Activated CD4-positive, alpha-beta T cell treated with anti-CD3 and anti-CD28 coated beads, Interleukin-2, amount 50 U/mL, for 24 hours (primary cell): Measurements from ENCODE around the gene PROM2.

Experiments used
- DNase-seq, 2 donors: peaks; one replicate each; pipeline ENCODE4 v3.0.0-alpha.2; 2020; ENCODE audit warnings: low read depth in 1 of 2, low spot score in 1 of 2

PROM2 gene

DNA sequence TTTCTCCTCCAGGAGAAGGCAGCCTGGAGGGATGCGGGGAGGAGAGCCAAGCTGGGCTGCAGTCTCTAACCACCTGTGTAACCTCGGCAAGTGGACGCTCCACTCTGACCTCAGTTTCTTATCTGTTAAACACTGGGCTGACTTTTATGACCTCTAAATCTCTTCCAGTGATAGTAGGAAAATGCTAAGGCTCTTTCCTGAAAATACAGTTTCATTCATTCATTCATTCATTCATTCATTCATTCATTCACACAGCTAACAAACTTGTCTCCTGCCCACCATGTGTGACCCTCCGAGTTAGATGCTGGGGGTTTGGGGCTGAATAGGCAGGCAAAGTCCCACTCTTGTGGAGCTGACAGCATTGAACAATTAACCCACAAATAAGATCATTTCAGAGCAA, 9.3 kb downstream of the PROM2 start:
- no peak for DNase-seq

DNA sequence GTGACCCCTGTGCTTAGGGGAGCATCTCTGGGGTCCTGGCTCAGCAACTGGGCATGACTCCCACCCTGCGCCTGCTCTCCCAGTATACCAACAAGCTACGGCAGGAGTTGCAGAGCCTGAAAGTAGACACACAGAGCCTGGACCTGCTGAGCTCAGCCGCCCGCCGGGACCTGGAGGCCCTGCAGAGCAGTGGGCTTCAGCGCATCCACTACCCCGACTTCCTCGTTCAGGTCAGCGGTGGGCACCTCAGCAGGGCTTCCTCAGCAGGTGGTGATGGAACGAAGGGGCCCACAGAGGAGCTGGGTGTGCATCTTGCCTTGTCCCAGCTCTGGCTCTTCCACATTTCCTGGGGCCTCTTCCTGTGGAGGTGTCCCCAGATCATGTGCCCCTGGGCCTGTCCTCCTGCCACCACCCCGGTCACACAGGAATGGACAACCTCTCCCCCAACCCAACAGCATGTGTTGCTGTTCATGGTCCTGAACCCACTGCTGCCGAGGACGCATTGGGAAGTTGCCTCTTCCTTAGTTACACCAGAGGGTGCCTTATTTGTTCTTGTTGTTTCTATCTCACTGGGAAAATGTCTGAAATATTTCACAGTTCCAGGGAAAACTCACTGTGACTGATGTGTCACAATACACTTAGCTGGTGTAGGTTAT, 10.8 kb downstream of the PROM2 start:
- DNase-seq: no peak

DNA sequence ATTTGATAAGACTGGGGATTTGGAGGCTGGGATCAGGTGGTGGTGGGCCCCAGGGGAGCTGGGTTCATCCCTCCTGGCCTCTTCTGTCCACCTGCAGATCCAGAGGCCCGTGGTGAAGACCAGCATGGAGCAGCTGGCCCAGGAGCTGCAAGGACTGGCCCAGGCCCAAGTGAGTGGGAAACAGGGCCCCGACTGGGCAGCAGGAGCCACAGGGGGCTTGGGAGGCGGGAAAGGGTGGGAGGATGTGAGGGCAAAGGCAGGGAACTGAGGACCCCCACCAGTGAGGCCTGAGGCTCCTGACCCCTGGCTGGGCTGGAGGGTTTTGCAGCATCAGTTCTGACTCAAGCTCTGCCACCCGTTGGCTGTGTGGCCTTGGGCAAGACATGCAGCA, 11.3 kb downstream of the PROM2 start:
- DNase-seq: no peak

DNA sequence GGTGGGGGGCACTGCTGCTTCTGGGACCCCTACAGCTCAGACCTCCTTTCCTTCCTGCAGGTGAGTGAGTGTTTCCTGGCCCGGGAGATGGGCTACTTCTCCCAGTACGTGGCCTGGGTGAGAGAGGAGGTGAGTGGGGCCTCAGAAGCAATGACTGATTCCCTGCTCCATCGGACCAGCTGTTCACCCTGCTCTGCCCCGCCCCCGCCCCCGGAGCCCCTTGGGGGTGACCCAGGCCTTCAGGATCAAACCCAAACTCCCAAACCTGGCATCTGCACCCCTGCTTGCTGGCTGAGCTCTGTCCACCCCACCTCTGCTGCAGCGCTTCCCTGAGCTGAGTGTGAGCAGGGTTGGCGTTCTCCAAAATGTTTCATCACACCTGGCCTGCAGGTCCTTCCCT, 13.1 kb downstream of the PROM2 start:
- no peak for DNase-seq

DNA sequence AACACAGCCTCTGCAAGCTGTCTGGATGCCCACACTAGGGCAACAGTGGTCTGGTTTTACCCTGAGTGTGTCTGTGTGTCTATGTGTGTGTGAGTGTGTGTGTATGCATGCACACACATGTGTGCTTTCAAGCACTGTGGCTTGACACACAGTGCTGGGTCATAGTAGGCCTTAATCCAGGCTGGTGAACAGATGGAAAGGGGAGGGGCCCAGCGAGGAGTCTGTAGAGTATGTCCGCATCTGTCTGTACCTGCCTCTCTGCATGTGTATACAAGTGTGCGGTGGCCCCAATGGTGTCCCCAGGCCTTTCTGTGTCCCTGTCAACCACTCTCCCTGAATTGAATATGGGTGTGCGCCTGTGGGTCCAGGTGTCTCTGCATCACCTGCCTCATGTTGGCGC, 13.6 kb downstream of the PROM2 start:
- no peak for DNase-seq

DNA sequence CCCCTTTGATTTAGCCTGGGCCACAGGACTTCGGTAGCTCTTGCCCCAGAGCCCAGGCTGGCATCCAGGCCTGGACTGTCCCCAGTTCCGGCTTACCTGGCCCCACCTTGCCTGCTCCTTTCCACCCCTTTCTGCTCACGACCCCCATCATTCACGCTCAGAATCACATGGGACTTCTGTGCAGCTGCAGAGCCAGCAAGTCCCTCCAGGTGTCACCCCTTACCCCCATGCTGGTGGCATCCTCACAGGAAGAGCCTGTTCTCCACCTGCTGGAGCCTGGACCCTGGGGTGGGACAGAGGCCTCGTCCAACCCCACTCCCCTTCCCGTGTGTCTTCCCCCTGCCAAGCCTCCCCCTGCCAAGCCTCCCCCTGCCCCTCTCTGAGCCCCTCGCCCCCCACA, 15.0 kb downstream of the PROM2 start:
- DNase-seq: no peak

DNA sequence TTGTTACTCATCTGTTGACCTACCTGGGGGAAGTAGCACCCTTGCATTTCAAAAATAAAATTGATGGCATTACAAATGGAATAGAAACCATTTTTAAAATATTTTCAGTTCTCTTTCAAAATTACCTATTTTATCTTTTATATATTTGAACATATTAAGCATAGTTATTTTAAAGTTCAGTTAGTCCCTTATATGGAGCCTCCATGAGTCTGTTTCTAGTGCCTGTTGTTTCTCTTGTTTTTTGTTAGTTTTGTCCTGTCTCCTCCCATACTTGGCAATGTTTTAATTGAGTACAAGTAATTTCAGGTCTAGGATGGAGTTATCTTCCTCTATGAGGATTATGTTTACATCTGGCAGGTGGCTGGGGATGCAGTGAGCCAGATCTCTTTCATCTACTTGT, 17.0 kb downstream of the PROM2 start:
- no peak for DNase-seq

DNA sequence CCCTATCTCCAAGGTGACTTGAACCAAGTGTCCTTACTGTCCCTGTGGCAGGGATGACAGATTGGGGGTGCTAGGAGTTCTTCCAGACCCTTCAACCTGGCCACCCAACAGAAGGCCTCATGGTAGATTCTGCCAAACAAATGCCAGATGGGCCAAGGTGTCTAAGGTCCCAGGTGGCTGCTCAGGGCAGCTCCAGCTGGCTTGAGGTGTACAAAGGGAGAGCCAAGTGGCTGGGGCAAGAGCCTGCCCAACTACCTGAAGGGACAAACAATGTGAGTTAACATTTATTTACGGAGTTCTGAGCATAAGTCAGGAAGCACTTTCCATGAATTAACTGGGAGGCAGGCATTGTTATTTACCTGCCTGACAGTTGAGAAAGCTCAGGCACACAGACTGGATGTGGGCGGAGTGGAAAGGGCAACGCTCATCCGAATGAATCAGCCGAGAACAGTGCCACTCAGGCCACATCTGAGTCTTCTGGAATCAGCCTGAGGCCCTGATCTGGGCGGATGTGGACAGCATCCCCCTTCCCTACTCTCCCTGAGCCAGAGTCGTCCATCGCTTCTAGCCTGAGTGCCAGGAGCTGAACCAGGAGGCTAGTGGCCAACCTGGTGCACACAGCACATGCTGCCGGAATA, 18.5 kb downstream of the PROM2 start:
- DNase-seq: no peak

DNA sequence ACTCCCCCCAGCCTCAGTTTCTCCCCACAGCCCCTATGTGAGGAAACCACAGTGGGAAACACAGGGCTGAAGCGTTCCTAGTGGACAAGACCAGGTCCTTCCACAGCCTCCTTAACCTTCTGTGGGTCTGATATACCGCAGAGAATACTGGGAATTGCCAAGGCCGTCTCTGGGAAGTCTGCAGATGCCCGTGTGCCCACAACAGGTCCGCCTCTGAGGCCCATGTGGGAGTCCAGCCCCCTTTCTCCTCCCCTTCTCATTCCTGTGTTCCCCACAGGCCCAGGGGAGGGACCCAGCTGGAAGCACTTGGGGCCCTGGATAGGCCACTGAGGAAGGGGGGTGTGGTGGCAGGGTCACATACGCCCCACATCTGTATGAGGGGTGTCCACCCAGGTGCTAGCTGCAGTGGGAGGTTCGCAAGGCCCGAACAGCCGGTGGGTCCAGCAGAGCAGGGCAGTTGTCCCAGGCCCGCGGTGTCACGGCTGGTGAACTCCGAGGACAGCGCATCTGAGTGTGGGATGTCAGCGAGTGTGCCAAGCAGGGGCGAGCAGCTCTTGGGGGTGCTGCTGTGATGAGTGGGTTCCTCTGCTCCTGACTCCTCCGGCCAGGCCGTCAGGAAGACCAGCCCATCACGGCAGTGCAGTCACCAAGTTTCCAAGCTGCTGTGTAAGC, 20.5 kb downstream of the PROM2 start:
- no peak for DNase-seq

DNA sequence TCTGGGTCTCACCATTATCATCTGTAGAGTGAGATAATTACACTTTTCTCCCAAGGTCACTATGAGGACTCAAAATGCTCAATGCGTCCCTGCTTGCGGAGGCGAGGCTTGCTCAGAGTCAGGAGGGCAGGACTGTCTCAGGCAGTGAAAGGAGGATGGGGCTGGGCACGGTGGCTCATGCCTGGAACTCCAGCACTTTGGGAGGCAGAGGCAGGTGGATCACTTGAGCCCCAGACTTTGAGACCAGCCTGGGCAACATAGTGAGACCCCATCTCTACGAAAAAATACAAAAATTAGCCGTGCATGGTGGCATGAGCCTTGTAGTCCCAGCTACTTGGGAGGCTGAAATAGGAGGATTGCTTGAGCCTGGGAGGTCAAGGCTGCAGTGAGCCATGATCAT, 21.1 kb downstream of the PROM2 start:
- DNase-seq: no peak

DNA sequence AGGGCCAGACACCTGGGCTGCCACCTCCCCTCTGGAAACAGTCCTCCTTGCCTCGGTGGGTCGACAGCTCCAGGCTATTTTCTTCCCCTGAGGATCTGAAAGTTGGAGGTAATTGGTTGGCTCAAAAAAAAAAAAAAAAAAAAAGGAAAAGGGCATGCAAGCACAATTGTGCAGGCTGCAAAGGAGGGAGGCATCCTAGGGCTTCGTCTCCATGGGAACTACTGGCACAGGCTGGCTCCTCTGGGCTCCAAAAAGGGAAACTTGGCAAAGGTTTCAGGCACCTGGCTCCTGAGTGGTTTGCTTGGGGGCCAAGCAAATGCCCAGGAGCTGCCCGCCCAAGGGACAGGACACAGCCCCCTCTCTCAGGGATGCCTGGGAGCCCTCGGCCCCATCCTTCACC, 21.8 kb downstream of the PROM2 start:
- no peak for DNase-seq

DNA sequence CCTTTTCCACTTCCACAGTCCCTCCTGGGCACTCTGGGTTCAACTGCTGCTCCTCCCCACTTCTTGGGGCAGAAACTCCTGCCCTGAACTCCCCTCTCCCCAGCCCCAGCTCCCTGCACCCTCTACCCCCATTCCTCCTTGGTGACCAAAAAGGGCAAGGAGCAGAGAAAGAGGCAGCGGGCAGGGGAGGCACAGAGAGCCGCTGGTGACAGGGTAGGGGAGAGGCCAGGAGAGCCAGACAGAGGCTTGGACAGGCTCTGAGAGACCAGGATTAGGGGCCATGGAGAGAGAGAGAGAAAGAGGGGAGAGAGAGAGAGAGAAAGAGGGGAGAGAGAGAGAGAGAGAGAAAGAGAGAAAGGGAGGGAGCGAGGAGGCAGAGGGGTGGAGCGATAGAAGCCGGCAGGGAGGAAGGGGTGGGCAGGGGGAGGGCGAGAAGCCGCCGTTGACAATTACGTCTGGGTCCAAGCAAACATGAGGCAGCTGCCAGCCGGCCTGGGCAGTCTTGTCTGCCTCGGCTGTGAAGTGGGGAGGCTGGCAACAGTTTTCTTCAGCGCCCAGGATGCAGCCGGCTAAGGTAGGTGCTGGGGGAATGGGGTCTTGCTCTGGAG, 22.7 kb downstream of the PROM2 start, which contains the start of gene KCNIP3:
KCNIP3 (plus strand) TSS at position 468 of the 608 bp plus-strand sequence; CDS start at position 560, 92 bp downstream.
- no peak for DNase-seq

DNA sequence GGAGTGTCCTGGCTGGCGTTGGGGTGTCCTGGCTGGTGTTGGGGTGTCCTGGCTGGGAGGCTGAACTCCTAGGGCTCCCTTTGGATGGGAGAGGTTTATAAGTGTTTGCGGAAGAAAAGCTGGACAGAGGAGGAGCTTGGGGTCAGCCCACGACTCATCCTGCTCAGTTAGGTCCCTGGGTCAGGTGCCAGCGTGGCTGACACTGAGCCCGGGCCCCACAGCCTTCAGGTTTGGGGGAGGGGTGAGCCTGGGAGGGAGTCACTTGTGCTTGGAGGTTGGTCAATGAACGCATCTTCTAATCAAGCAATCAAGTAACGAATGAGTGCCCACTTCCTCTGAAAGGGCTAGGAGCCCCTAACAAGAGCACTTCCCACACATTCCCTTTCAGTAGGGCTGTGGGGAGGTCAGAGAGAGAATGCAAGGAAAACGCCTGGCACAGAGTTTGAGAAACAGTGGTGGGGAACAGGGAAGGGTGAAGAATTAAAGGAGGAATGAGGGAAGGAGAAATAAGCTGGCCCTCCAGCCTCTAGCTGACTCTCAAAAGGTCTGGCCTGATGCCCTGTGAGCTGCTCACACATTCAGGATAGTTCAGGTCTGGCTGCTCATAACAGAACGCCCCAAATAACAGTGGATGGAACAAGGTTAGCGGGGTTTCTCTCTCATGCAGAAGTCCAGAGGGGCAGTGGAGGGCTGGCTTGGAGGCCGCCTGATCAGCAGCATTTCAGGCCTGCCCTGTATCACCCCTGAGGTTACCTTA, 23.6 kb downstream of the PROM2 start:
- DNase-seq: no peak

DNA sequence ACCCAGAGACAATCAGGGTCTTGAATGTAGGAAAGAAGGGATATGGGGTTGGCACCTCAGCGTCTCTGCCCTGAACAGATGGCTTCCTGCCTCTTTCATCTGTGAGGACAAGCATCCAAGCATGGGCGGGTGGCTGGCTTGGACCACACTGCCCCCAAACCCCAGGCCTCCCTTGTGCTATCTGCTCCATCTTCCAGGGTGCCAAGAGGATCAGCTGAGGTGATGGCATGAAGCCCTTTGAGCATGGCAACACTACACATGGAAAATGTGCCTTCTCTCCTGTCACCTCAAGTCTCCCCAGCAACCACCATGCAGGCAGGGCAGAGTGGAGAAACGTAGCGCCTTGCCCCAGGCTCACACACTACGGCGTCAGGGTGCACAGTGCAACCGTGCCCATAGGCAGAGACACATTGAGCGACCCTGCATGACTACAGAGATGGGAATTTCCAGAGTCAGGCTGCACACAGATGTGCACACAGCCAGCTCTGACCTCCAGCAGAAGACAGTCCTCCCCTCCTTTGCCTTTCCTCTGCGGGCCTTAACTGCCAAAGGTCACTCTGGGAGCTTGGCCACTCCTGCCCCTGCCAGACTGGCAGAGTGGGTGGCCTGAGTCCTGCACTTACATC, 24.4 kb downstream of the PROM2 start:
- no peak for DNase-seq

DNA sequence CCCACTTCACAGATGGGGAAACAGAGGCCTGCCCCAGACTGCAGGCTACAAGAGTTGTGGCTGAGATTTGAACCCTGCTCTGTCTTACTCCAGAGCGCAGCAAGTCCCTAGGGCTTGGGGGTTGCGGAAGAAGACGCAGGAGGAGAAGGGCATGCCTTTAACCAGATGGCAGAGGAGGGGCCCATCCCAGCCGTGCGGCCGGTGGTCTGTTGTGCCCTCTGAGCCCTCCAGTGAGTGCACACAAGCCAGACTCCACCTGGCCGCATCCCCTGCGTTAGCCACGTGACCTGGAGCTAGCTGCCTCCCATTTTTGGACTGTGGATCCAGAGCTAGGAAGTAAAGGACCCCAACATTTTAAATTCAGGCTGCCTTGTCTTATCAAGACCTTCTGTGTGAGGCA, 25.7 kb downstream of the PROM2 start:
- no peak for DNase-seq

DNA sequence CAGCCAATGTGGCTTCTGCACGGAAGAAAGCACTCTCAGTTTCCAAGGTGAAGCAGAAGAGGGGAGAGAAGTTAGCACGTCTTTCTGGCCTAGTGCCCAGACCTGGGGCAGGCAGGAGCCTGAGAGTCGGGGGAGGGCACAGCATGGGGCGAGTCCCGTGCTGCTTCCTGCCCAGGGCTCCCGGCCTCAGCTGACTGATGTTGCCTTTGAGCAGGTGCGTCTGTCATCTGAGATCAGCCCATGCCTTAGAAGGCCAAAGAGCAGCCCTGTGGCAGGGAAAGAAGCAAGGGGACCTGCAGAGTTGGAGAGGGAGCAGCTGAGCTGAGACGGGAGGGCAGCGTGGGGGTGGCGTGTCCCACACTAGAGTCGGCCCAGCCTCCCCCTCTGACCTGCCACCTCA, 26.2 kb downstream of the PROM2 start:
- DNase-seq: no peak

DNA sequence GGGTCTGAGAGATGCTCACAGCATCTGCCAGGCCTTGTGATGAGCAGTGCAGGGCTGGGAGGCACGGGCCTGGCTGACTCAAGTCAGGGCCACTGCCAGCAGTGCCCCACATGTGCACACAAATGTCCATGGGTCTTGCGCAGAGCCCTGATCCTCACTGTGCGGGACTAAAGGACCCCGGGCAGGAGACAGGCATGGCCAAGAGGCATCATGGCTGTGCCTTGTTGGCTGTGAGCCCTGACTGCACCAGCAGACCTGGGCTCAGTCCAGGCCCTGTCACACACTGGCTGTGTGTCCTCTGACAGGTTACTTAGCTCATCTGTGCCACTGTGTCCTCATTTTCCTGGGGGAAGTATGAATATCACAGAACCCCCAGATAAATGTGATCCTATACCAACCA, 26.9 kb downstream of the PROM2 start:
- DNase-seq: no peak

DNA sequence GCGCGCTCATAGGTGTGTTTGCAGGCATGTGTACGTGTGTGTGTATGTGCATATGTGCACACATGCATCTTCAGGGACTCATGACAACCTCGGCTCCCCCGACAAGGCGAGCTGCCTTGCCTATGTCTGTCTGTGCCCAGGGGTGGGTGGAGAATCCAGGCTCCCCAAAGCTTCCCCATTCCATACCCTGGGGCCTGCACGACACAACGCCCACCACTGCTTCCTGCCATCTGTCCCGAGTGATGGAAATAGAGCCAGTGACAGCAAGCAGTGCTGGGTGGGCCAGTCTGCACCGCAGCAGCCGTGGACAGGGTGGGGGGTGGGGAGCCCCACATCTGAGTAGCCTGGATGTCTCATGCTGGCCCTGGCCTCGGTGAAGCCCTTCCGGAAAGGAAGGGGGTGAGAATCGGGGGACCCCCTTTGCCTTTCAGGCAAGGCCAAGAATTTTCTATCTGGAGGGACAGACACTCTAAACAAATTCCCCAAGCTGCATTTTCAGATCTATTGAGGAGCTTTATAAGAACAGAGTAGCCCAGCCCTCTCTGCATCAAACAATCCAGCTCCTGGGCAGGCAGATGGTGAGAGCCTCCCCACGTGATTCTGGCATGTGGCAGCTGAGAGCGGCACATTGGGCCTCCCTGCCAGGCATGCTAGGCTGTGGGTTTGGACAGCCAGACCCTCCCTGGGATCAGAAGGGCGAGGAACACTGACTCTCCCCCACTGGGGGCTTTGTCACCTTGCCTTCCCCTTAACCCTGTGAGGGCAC, 27.8 kb downstream of the PROM2 start:
- DNase-seq: no peak

DNA sequence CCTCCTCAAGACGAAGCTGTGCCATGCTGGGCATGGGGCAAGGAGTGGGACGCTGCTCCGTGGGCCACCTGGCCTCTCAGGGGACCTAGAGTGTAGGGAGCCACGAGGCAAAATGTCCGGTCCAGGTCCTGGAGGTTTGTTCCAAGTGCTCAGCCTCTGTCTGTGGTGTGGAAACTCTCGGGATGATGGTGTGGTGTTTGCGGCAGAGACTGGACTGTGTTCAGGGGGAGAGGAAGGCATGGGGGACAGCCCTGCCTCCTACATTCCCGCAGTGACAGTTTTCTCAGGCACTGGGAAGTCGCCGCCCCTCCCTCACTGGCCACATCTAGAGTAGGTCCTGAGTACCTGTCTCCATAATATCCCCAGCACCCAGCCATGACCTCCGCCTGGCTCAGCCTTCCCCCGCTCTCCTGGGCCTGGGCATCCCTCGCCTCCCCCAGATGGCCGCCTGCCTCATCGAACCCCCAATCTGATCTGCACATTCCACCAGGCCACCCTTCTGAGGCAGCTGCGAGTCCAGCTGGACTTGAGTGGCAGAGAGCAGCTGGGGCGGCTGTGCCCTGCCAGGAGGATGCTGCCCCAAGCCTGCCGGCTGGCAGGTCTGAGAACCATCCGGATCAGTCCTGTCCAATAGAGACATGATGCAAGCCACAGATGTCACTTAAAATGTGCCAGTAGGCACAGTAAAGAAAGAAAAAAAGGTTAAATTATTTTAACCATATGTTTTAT, 29.1 kb downstream of the PROM2 start:
- DNase-seq: no peak
